Ramos (cell line): Measurements from ENCODE around the gene DNASE1L1.

Experiments used
- in situ Hi-C: fragments of 300-500 bp; cut with MboI; formaldehyde crosslinking; loops from one replicate; pipeline ENCODE4 v1.14.3; 2022; ENCODE audit warnings: low sequenced_read_pairs; ENCODE audit not compliant: unreplicated experiment

DNASE1L1 gene

GRCh38 chrX:154436983-154437752, 28.1 kb upstream of the DNASE1L1 start, which contains the start of gene GDI1:
TSS of gene GDI1 (plus strand) at chrX:154437154. CDS start at chrX:154437255, 101 bp downstream.
- in situ Hi-C loops = no loop called here

GRCh38 chrX:154436374-154436982, 27.4 kb upstream of the DNASE1L1 start:
- in situ Hi-C loops = no loop called here

GRCh38 chrX:154435171-154435733, 26.2 kb upstream of the DNASE1L1 start:
- in situ Hi-C loops = no loop called here

GRCh38 chrX:154434394-154435168, 25.5 kb upstream of the DNASE1L1 start:
- in situ Hi-C loops = no loop called here

- in situ Hi-C loops = no loop called here
These were observed 24.6 kb upstream of the DNASE1L1 start for GRCh38 chrX:154433605-154434004.

- in situ Hi-C loops = no loop called here
These were observed 23.2 kb upstream of the DNASE1L1 start for GRCh38 chrX:154432210-154432609.

GRCh38 chrX:154431341-154431740, 22.3 kb upstream of the DNASE1L1 start:
- in situ Hi-C loops = no loop called here

- in situ Hi-C loops = no loop called here
These were observed 21.9 kb upstream of the DNASE1L1 start for GRCh38 chrX:154430916-154431315.

GRCh38 chrX:154430479-154430878, 21.4 kb upstream of the DNASE1L1 start:
- in situ Hi-C loops = no loop called here

GRCh38 chrX:154429711-154430110, 20.7 kb upstream of the DNASE1L1 start:
- in situ Hi-C loops = no loop called here

- in situ Hi-C loops = no loop called here
These were observed 19.4 kb upstream of the DNASE1L1 start, which contains the start of gene ATP6AP1 for GRCh38 chrX:154428176-154429171. TSS of gene ATP6AP1 (plus strand) at chrX:154428677. CDS start at chrX:154428693, 16 bp downstream.

- in situ Hi-C loops = no loop called here
These were observed 18.1 kb upstream of the DNASE1L1 start for GRCh38 chrX:154426916-154427770.

- in situ Hi-C loops = loop anchor here (25.0 kb wide), 1 partner anchor 117 kb away; the partner anchor contains the start of genes G6PD and IKBKG
These were observed 11.3 kb upstream of the DNASE1L1 start for GRCh38 chrX:154420402-154420756.

GRCh38 chrX:154419688-154420401, 10.8 kb upstream of the DNASE1L1 start:
- in situ Hi-C loops = loop anchor here (25.0 kb wide), 1 partner anchor 117 kb away; the partner anchor contains the start of genes G6PD and IKBKG

GRCh38 chrX:154419189-154419588, 10.1 kb upstream of the DNASE1L1 start:
- in situ Hi-C loops = loop anchor here (25.0 kb wide), 1 partner anchor 118 kb away; the partner anchor contains the start of genes G6PD and IKBKG

- in situ Hi-C loops = loop anchor here (25.0 kb wide), 1 partner anchor 120 kb away; the partner anchor contains the start of genes G6PD and IKBKG
These were observed 8.1 kb upstream of the DNASE1L1 start for GRCh38 chrX:154417157-154417556.

- in situ Hi-C loops = loop anchor here (25.0 kb wide), 1 partner anchor 124 kb away; the partner anchor contains the start of genes G6PD and IKBKG
These were observed 4.1 kb upstream of the DNASE1L1 start for GRCh38 chrX:154413142-154413541.
